ENCODE data around the gene PTGES2.

Gene PTGES2

GRCh38 chr9:128160603-128160987 is 33.1 kb upstream of the PTGES2 start:
- H3K27ac Mint-ChIP-seq: peak overlapping the region; percentile 64
- H3K36me3 Mint-ChIP-seq (ENCODE audit: low read depth): peaks cover 18% of the 10 kb centered on the region
- ATAC-seq: peak; percentile 70
- peak overlapping the region; percentile 83 for H3K4me3 Mint-ChIP-seq
- H3K9me3 Mint-ChIP-seq: no peaks in the 10 kb centered on the region
- DNase-seq: peak; percentile 69
- H3K27me3 Mint-ChIP-seq: no peaks in the 10 kb centered on the region
- peaks cover 17% of the 10 kb centered on the region for H3K4me1 Mint-ChIP-seq

DNA sequence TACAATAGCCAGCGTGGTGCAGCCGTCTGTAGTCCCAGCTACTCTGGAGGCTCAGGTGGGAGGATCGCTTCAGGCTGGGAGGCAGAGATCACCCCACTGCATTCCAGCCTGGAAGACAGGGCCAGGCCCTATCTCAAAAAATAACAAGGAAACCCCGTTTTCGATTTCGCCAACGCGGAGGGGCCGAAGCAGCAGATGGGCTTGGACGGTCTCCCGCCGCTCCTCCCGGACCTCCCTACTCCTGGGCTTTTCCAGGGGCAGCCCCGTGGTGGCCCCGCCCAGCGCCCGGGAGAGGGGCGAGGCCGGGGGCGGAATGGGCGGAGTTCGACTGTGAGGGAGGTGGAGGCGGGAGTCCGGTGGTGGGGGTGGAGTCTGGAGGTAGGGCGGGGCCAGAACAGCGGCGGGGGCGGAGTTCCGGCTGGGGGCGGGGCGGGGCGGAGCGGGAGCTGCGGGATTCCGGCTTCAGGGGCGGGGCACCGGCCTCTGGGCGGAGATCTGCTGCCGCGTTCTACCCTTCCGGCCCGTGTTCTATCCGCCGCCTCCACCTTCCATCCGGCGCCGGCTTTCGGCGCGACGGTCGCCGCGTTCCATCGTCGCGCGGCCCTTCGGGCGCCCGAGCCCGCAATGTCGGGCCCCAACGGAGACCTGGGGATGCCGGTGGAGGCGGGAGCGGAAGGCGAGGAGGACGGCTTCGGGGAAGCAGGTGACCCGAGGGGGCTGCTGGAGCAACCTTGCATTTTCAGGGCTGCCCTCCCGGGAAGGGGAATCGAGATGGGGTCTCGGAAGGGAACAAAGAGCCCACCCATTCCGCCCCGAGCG is 32.5 kb upstream of the PTGES2 start, which contains the start of gene BBLN:
Gene BBLN (plus strand): TSS at position 482 of the 819 bp plus-strand sequence. CDS start 143 bp downstream, at position 625.
- H3K27me3 Mint-ChIP-seq: no peaks in the 10 kb centered on the region
- peaks cover 18% of the 10 kb centered on the region for H3K36me3 Mint-ChIP-seq (ENCODE audit: low read depth)
- peak within 1 kb of the TSS; percentile 76 for H3K27ac Mint-ChIP-seq
- H3K9me3 Mint-ChIP-seq: no peaks in the 10 kb centered on the region
- peak; percentile 95 for DNase-seq
- H3K4me1 Mint-ChIP-seq: peaks cover 17% of the 10 kb centered on the region
- peak within 1 kb of the TSS; percentile 83 for H3K4me3 Mint-ChIP-seq
- peak; percentile 83 for ATAC-seq

GRCh38 chr9:128159522-128159783 is 31.9 kb upstream of the PTGES2 start:
- H3K9me3 Mint-ChIP-seq: no peaks in the 10 kb centered on the region
- peak overlapping the region; percentile 76 for H3K27ac Mint-ChIP-seq
- H3K4me3 Mint-ChIP-seq: peak overlapping the region; percentile 64
- DNase-seq: peak; percentile 51
- ATAC-seq: no peak
- peaks cover 16% of the 10 kb centered on the region for H3K36me3 Mint-ChIP-seq (ENCODE audit: low read depth)
- no peaks in the 10 kb centered on the region for H3K27me3 Mint-ChIP-seq
- H3K4me1 Mint-ChIP-seq: peaks cover 17% of the 10 kb centered on the region

- H3K4me1 Mint-ChIP-seq: peaks cover 4% of the 10 kb centered on the region
- no peaks in the 10 kb centered on the region for H3K9me3 Mint-ChIP-seq
- DNase-seq (no peak), ATAC-seq (no peak)
- H3K36me3 Mint-ChIP-seq (ENCODE audit: low read depth): no peaks in the 10 kb centered on the region
- H3K27ac Mint-ChIP-seq: no peak overlapping the region
- H3K27me3 Mint-ChIP-seq: no peaks in the 10 kb centered on the region
- no peak overlapping the region for H3K4me3 Mint-ChIP-seq
These were observed 28.4 kb upstream of the PTGES2 start for GRCh38 chr9:128155736-128156500.

DNA sequence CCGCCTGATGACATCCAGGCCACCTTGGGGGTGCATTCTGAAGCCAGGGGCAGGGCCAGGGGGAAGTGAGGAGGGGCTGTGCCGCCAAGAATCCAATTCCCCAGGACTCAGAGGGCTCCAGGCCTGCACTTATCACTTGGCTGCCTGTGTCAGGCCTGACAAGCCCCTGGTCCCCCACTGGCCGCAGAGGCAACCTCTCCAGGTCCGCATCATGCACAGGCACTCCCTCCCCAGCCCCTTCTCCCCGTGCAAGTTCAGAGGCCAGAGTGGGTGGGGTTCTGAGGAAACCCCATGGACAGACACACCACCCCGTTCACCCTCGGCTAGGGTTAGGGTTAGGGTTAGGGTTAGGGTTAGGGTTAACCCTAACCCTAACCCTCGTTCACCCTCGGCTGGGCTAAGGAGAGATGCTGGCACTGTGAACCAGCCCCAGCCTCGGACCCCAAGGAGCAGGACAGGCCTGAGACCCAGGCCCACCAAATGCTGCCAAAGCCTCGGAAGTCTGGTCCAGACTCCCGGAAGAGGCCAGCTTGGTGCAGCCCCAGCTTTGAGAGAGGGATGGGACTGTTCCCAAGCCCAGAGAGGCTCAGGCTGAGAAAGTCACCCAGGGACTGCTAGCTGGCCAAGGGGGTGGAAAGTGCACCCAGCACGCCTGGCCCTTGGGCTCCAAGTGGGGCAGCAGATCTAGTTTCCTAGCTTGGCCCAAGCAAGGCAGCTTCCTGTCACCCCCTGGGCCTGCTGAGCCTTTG is 26.6 kb upstream of the PTGES2 start:
- H3K27ac Mint-ChIP-seq: no peak overlapping the region
- no peaks in the 10 kb centered on the region for H3K36me3 Mint-ChIP-seq (ENCODE audit: low read depth)
- H3K27me3 Mint-ChIP-seq: no peaks in the 10 kb centered on the region
- H3K4me1 Mint-ChIP-seq: no peaks in the 10 kb centered on the region
- no peaks in the 10 kb centered on the region for H3K9me3 Mint-ChIP-seq
- no peak for DNase-seq
- ATAC-seq: no peak
- no peak overlapping the region for H3K4me3 Mint-ChIP-seq

DNA sequence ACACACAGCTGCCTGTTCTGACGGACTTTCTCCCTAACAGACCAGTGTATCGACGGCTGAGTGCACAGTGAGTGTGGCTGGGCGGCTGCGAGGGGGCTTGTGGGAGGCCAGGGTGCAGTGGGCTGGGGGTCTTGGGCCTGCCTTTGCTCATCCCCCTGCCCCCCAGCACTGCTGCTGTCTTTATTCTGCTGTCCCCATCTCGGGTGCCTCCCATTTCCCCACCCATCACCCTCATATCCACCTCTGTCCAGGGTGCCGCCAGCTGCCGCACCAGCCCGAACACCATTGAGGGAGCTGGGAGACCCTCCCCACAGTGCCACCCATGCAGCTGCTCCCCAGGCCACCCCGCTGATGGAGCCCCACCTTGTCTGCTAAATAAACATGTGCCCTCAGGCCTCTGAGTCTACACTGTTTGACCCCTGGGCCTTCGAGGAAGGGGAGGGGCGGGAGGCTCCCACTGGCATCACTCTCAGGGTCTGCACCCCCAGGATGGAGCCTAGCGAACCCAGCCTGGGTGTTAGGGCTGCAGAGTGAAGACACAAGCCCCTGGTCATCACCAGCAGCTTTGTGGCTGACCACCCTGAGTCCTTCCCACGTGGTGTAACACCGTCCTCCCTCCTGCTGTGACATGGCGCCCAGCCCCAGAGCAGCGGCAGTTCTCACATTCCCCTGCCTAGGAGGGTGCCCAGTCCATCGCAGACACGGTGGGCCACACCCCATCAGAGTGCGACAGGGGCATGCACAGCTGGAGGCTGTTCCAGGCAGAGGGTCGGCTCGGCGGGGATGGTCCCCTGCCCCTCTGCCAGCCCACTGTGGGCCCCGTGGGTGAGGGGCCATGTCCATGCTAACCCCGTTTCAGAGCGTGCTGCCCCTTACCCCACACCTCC is 25.8 kb upstream of the PTGES2 start:
- Mint-ChIP-seq H3K36me3 (ENCODE audit: low read depth) (no peaks in the 10 kb centered on the region), H3K4me3 (no peak overlapping the region), H3K4me1 (no peaks in the 10 kb centered on the region), H3K27ac (no peak overlapping the region), H3K27me3 (no peaks in the 10 kb centered on the region), H3K9me3 (no peaks in the 10 kb centered on the region)
- DNase-seq (no peak), ATAC-seq (no peak)

DNA sequence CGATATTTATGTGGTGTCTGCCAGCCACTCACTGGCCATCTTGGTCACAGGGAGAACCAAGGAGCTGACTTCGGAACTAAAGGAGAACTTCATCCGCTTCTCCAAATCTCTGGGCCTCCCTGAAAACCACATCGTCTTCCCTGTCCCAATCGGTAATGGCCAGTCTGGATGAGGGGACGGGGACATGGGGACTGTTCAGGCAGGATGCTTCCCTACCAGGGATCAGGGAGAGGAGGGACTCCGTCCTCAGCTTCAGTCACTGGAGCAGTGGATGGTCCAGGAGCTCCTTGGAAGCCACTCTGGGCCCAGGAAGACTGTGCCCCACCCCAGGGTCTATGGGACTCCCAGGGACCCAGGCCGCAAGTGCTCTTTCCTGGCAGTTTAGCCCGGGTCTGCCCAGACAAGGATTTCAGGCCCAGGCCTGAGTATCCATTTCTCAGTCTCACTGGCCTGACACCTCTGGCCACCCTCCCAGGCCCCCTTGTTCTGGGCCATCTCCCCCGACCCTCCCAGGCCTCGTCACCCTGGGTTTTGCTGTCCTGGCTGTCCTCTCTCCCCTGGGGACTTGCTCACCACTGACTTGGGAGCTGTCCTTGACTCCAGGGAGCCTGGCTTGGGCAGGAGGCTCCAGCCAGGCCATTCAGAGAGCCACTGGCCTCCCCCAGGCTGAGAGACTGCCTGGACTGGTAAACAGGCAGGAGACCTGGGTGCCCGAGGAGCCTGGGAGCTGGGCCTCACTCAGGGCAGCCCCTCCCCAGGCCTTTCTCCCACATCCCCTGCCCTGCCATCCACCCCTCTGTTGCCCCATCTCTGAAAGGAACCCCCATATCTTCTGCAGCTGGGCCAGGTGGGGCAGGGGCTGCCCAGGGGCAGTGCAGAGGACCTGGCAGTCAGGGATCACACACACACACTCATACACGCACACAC is 24.9 kb upstream of the PTGES2 start:
- Mint-ChIP-seq H3K9me3 (no peaks in the 10 kb centered on the region), H3K27me3 (no peaks in the 10 kb centered on the region), H3K4me3 (no peak overlapping the region), H3K4me1 (no peaks in the 10 kb centered on the region), H3K36me3 (ENCODE audit: low read depth) (no peaks in the 10 kb centered on the region), H3K27ac (no peak overlapping the region)
- no peak for ATAC-seq
- DNase-seq: no peak

- no peak overlapping the region for H3K4me3 Mint-ChIP-seq
- no peaks in the 10 kb centered on the region for H3K27me3 Mint-ChIP-seq
- no peak for DNase-seq
- H3K4me1 Mint-ChIP-seq: no peaks in the 10 kb centered on the region
- no peak overlapping the region for H3K27ac Mint-ChIP-seq
- H3K9me3 Mint-ChIP-seq: no peaks in the 10 kb centered on the region
- no peaks in the 10 kb centered on the region for H3K36me3 Mint-ChIP-seq (ENCODE audit: low read depth)
- no peak for ATAC-seq
These were observed 24.0 kb upstream of the PTGES2 start for GRCh38 chr9:128151309-128152132.

- Mint-ChIP-seq H3K27ac (no peak overlapping the region), H3K4me1 (no peaks in the 10 kb centered on the region), H3K9me3 (no peaks in the 10 kb centered on the region), H3K4me3 (no peak overlapping the region), H3K27me3 (no peaks in the 10 kb centered on the region), H3K36me3 (ENCODE audit: low read depth) (no peaks in the 10 kb centered on the region)
- peak; percentile 41 for ATAC-seq
- peak; percentile 21 for DNase-seq
These were observed 23.2 kb upstream of the PTGES2 start for GRCh38 chr9:128150594-128151308.

- Mint-ChIP-seq H3K27ac (no peak overlapping the region), H3K27me3 (no peaks in the 10 kb centered on the region), H3K36me3 (ENCODE audit: low read depth) (no peaks in the 10 kb centered on the region), H3K4me1 (no peaks in the 10 kb centered on the region), H3K9me3 (no peaks in the 10 kb centered on the region), H3K4me3 (no peak overlapping the region)
- no peak for ATAC-seq
- DNase-seq: no peak
These were observed 22.5 kb upstream of the PTGES2 start for GRCh38 chr9:128149951-128150593.

DNA sequence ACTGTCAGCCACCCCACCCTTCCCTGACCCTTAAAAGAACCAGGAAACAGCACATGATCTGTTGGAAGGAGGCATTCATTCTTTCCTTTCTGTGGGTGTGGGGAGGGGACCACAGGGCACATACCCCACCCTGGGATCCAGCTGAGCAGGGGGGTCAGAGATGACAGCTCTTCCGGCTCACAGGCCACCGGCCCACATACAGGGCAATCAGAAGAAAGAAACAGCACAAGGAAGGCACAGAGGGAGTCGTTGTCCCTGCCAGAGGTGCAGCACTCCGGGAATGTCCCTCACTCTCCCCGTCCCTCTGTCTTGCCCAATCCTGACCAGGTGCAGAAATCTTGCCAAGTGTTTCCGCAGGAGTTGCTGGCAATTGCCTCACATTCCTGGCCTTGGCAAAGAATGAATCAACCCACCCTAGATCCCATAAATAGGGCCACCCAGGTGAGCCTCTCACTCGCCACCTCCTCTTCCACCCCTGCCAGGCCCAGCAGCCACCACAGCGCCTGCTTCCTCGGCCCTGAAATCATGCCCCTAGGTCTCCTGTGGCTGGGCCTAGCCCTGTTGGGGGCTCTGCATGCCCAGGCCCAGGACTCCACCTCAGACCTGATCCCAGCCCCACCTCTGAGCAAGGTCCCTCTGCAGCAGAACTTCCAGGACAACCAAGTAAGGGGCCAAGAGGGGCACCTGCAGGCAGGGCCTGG is 21.6 kb upstream of the PTGES2 start, which contains the start of gene LCN2:
Gene LCN2 (plus strand): TSS at position 453 of the 701 bp plus-strand sequence. CDS start 73 bp downstream, at position 526.
- Mint-ChIP-seq H3K27ac (no peak within 1 kb of the TSS), H3K36me3 (ENCODE audit: low read depth) (no peaks in the 10 kb centered on the region), H3K4me3 (no peak within 1 kb of the TSS), H3K4me1 (no peaks in the 10 kb centered on the region), H3K27me3 (no peaks in the 10 kb centered on the region), H3K9me3 (no peaks in the 10 kb centered on the region)
- no peak for ATAC-seq
- DNase-seq: no peak
